HG03039 (cell line): ENCODE results near the gene SORCS1.

Source experiments
- ATAC-seq: cut with Tn5 transposase; IDR thresholded peaks from one replicate; pipeline ENCODE4 v1.9.1; 2021; ENCODE audit warnings: mild to moderate bottlenecking, moderate library complexity; ENCODE audit not compliant: unreplicated experiment

SORCS1 gene

GRCh38 chr10:106765928-106766327, 398.6 kb downstream of the SORCS1 start:
- no peak for ATAC-seq

DNA sequence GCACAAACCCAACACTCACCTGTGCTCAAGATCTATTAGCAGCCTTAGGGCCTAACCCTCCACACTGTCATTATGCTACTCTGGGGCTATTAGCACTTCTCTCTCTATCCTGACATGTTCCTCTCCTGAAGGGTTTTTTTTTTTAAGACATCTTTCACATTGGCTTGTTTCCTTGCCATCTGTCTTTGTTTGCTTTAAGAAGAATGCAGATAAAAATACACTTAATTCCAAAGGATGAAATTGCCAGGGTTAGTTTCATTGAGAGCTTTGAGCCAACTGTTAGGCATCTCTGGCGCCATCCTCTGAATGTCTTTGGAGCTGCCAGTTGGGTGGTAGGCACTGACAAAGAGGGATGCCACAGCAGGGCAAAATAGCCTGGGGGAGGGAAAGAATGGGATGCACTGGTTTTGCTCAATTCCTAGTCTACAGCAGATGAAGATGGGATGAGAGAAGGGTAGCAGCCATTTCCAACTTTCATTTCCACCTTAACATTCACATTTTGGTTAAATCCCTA, 399.2 kb downstream of the SORCS1 start:
- ATAC-seq: no peak

- ATAC-seq: no peak
Observed at GRCh38 chr10:106764360-106764759, 400.1 kb downstream of the SORCS1 start.

DNA sequence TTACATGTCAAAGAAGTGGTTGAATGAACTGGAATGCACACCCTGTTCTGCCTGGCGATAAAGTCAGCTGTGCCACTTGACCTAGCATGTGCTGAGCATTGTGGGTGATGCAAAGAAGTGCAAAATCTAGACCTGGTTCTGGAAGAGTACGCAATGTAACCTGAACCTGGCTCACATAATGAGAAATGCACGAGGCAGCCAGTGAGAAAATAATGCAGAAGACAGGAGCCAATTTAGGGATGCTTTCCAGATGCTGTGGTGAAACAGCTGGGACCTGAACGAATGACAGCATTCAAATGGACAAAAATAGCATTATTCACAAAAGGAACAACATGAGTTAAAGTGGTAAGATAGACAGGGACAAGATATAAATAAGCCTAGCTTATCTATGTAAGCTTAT, 402.6 kb downstream of the SORCS1 start:
- no peak for ATAC-seq

GRCh38 chr10:106757521-106757920, 407.0 kb downstream of the SORCS1 start:
- no peak for ATAC-seq

DNA sequence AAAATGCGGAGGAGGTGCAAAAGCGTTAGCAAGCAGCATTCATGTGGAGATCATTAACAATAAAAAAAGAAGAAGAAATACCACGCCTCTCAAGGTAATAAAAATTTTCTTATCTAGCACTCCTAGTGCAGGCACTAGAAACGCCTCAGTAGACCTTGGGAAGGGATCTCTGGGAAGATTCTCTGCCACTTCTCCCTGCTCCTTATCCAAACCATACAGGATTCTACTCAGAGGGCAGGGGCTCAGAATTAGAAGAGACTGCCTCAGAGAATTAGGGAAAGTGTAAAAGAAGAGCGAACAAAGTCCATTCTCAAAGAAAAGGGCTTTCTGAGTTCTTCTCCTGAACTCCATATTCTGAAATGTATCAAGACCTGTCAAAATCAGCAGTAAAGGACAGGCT, 413.4 kb downstream of the SORCS1 start:
- no peak for ATAC-seq

- no peak for ATAC-seq
Observed at GRCh38 chr10:106746868-106747267, 417.6 kb downstream of the SORCS1 start.

- ATAC-seq: no peak
Observed at GRCh38 chr10:106741006-106741530, 423.4 kb downstream of the SORCS1 start.

DNA sequence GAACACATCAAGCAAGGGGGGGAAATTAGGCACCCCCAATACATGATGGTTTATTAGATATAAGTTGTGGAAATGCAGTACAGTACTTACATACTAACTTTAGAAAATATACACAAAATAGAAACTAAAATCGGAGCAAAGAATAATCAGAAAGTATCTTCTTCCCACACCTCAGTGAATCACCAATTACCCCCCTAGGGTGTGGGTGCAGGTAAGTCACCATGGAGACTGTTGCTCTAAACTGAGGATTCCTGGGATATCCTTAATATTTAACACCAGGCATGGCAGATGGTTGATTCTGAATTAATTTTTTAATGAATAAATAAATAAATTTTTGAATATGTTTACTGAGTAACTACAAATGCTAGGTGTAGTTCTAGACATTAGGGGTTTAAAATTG, 424.4 kb downstream of the SORCS1 start:
- ATAC-seq: no peak

DNA sequence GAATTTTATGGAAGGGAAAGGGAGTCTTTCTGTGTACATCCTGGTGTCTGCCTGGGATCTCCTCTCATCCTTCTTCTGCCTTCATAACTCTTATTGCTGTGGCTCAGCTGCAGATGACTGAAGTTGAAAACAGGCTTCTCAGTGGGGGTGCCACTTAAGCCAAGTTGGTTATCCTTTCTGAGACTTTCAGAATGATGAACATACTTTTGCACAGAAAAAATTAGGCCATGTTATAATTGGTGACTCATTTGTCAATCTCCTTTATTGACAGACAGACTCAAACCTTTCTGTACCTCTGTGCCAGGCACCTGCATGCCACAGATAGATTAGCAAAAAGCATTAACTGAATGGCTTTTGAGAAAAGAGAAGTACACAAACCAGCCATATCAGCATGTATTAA, 430.3 kb downstream of the SORCS1 start:
- ATAC-seq: no peak

- no peak for ATAC-seq
Observed at GRCh38 chr10:106728232-106728631, 436.3 kb downstream of the SORCS1 start.

DNA sequence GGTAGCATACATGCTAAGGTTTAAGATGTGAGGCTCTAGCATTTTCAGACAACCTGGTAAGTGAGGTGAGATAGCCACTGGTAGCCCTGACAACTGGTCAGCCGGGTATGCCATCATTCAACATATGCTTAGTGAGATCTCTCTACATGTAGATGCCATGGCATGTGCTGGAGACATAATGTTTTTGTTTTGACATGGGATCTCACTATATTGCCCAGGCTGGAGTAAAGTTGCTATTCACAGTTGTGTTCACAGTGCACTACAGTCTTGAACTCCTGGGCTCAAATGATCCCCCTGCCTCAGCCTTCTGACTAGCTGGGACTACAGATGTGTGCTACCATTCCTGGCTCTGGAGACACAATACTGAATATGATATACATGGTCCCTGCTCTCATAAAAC, 437.3 kb downstream of the SORCS1 start:
- ATAC-seq: no peak

DNA sequence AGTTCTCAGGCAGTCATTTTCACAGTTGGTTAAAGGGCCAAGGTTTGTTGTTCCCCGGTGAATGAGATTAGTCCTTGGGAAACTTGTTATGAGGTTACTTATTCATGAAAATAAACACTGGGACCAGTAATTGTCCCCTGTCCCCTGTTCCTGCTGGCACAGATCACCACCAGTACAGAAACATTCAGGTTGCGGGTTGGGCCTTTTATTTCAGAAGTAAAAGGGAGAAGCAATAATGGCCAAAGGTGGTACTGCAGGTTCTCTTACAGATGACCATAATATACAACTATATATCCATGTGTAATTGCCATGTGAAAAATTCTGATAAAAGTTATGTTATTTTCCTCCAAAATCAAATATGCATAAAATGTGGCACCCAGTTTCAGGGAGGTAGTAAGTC, 442.0 kb downstream of the SORCS1 start:
- no peak for ATAC-seq

GRCh38 chr10:106720683-106721082, 443.8 kb downstream of the SORCS1 start:
- no peak for ATAC-seq

DNA sequence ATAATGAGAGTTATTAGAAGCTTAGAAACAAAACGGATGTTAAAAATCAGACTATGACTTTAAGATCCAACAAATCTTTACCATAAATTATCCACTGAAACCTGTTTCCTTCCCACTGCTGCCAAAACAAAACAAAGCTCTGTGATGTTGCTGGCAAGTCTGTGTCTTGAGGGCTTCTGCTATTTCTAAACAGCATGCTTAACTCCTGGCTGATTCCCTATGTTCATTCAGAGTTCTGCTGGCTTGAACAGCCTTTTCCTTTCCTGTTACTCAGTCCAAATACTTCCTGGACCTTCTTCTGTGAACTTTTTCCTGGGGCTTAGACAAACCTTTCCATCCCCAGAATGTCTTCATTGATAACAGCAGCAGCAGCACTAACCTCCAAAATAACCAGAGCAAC, 448.1 kb downstream of the SORCS1 start:
- no peak for ATAC-seq

DNA sequence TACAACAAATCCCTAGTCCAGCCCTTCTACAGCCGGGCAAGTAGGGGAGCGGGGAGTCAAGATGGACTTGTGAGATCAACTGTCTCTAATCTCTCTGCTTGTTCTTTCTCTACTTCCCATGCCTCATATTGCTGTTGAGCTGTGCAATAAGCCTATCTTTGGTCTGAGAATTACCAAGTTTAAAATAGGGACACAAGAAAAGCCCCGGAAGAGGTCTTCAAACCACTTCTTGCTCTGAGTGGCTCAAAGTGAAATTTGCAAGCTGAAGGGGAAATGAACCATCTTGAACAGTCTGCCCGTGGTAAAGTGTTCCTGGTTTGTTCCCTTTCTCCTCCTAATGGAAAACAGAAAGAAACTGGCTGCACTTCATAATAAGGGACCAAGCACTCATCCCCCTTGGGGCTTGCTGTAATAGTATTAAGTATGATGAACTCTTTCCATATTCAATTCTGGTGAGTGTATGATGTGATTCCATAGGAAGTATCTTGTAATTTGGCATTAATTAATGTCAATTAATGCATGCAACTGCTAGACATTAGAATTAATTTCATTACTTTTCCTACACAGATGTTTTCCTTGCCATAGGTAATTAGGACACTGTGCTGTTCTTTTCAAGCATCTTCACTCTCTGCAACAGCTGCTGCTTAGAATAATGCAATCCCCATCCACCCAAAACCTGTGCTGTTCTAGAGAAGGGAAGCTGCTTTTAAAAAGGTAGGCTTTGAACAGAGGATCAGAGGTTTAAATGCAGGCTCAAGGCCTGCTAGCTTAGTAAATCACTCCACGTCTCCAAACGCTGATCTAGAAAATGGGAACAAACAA, 449.6 kb downstream of the SORCS1 start:
- ATAC-seq: no peak

DNA sequence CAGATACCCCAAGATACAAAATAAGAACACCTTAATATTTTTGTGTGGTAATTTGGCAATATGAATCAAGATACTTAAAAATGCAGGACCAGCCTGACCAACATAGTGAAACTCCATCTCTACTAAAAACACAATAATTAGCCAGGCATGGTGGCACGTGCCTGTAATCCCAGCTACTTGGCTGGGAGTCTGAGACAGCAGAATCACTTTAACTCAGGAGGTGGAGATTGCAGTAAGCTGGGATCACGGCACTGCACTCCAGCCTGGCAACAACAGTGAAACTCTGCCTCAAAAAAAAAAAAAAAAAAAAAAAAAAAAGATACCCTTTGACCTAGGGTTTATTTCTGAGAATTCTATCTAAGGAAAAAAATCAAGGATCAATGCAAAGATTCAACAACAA, 450.7 kb downstream of the SORCS1 start:
- ATAC-seq: no peak

DNA sequence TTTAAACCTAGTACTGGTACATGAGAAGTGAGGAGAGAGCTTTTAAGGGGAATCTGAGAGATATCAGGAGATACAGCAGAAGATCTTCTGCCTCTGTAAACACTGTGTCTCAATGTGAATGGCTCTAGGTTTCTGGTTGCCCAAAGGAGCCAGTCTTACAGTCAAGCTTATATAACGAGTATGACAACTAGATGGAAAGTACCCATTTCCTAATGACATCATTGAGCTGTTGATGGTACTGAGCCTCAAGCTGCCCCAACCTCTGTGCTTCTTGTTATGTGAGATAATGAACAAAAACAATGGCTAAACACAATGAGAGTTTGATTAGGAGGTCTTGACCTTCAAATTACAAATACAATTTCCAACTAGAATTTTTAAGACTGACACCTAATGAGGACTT, 451.5 kb downstream of the SORCS1 start:
- no peak for ATAC-seq

- ATAC-seq: no peak
Observed at GRCh38 chr10:106711313-106711906, 453.1 kb downstream of the SORCS1 start.

- ATAC-seq: no peak
Observed at GRCh38 chr10:106708506-106708905, 456.0 kb downstream of the SORCS1 start.

GRCh38 chr10:106707657-106708056, 456.8 kb downstream of the SORCS1 start:
- no peak for ATAC-seq

DNA sequence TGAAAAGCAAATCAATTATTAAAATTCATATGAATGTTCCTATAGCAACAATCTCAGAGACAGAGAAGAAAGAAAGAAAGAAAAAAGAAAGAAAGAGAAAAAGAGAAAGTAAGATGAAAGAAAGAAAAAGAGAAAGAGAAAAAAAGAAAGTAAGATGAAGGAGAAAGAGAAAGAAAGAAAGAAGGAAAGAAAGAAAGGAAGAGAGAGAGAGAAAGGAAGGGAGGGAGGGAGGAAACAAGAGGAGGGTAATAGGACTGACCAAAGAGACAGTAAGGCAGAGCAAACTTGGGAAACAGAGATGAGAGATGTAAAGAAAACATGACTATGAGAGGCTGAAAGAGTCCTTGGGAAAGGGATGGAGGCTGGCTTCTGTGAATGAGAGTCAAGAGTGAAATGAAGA, 458.4 kb downstream of the SORCS1 start:
- ATAC-seq: no peak
